ENCODE data around the gene PET117. TPM values are rescaled to one million over a fixed set of nuclear protein-coding genes. Genes with fewer than 3 reads are reported as not detected.
"Not testable (repeated sequence)": the region's sequence is repeated elsewhere in the genome, so short reads cannot be mapped to it uniquely, and the experiment has no call there.

The PET117 gene
- total RNA-seq, 1 donor from 2014 or later, result 6.1 TPM

DNA sequence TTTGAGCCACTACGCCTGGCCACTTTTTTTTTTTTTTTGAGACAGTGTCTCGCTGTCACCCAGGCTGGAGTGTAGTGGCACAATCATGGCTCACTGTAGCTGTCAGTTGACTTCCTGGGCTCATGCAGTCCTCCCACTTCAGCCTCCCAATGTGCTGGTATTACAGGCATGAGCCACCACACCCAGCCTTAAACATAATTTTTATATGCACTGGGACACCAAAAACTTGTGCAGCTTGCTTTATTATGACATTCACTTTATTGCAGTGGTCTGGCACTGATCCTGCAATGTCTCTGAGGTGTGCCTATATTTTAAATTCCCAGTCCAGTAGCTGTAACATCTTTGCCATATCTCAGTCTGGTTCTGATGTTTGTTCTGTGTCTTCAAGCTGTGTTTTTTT lies 34.7 kb downstream of the PET117 start:
- Histone ChIP-seq H3K9me3 (no peaks in the 10 kb centered on the region), H3K4me3 (no peak overlapping the region), H3K4me1 (peaks cover 2% of the 10 kb centered on the region), H3K36me3 (no peaks in the 10 kb centered on the region), H3K27ac (no peak overlapping the region), H3K27me3 (no peaks in the 10 kb centered on the region)
- TF ChIP-seq POLR2A (IDR thresholded peaks at IDR 0.05) (no peak), POLR2AphosphoS5 (IDR thresholded peaks at IDR 0.05; ENCODE audit: insufficient read depth in 1 of 2, low read depth in 1 of 2) (no peak)
- TF ChIP-seq, protein P1, sequence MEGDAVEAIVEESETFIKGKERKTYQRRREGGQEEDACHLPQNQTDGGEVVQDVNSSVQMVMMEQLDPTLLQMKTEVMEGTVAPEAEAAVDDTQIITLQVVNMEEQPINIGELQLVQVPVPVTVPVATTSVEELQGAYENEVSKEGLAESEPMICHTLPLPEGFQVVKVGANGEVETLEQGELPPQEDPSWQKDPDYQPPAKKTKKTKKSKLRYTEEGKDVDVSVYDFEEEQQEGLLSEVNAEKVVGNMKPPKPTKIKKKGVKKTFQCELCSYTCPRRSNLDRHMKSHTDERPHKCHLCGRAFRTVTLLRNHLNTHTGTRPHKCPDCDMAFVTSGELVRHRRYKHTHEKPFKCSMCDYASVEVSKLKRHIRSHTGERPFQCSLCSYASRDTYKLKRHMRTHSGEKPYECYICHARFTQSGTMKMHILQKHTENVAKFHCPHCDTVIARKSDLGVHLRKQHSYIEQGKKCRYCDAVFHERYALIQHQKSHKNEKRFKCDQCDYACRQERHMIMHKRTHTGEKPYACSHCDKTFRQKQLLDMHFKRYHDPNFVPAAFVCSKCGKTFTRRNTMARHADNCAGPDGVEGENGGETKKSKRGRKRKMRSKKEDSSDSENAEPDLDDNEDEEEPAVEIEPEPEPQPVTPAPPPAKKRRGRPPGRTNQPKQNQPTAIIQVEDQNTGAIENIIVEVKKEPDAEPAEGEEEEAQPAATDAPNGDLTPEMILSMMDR (IDR thresholded peaks at IDR 0.05), result no peak
- intact Hi-C loops (cut with DNase I), result no loop called here
- no peak for DNase-seq (ENCODE audit: extremely low spot score in 2 of 2)

DNA sequence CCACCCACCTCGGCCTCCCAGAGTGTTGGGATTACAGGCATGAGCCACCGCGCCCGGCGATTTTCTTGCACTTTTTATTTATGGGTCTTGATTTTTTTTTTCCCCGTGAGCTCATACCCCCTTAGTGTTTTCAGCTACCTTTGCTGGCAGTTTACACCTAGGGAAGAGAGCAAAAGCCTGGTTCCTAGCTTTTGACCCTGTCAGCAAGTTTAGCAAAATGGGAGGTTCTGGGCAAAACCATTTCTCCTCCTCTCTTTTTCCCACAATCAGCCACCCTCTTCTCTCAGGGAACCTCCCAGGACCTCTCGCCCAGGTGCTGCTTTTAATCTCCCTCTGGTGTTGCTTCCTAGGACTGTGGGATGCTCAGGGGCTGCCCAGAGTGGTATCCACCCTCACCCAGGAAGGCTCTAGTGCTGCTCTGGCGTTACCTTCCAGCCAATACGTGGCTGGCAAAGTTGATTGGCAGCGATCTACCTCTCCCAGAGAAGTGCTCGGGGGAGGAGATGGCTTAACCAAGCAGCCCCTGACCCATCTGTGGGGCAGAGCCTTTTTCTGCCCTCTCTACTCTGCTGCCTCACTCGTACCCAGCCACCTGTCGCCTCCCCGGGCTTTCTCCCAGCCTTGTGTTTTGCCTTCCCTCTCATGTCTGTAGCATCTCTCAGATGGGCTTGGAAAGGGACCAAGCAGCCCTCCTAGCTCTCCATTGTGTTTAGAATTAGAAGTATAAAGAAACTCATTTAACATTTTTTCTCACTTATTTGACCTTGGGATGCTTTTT lies 37.4 kb downstream of the PET117 start:
- H3K27me3 ChIP-seq, result no peaks in the 10 kb centered on the region
- H3K4me1 ChIP-seq, result no peaks in the 10 kb centered on the region
- no peak overlapping the region for H3K4me3 ChIP-seq
- intact Hi-C loops (cut with DNase I), result no loop called here
- no peaks in the 10 kb centered on the region for H3K9me3 ChIP-seq
- no peaks in the 10 kb centered on the region for H3K36me3 ChIP-seq
- H3K27ac ChIP-seq, result no peak overlapping the region
- TF ChIP-seq POLR2A (IDR thresholded peaks at IDR 0.05), result no peak
- no peak for TF ChIP-seq POLR2AphosphoS5 (IDR thresholded peaks at IDR 0.05; ENCODE audit: insufficient read depth in 1 of 2, low read depth in 1 of 2)
- TF ChIP-seq, protein P1 (IDR thresholded peaks at IDR 0.05), result no peak
- no peak for DNase-seq (ENCODE audit: extremely low spot score in 2 of 2)

DNA sequence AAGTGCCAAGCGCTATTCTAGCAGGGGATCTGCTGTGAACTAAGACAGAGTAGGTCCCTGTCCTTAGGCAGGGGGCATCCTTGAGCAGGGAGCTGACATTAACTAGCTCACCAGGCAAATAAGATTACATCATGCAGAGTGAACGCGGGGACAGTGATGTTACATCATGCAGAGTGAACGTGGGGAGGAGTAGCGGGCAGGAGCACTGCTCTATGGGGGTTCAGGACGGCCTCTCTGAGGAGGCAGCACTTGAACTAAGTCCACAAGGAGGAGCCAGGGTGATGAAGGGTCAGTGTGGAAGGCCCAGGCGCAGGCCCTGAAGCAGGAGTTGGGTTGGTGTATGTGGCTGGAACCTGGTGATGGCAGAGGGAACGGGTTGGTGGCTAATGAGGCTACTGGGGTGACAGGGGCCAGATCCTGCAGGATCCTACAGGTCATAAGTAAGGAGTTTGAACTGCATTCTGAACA lies 38.7 kb downstream of the PET117 start:
- Histone ChIP-seq H3K27ac (no peak overlapping the region), H3K9me3 (no peaks in the 10 kb centered on the region), H3K36me3 (no peaks in the 10 kb centered on the region), H3K4me3 (no peak overlapping the region), H3K27me3 (no peaks in the 10 kb centered on the region), H3K4me1 (no peaks in the 10 kb centered on the region)
- intact Hi-C loops (cut with DNase I), result no loop called here
- TF ChIP-seq POLR2AphosphoS5 (IDR thresholded peaks at IDR 0.05; ENCODE audit: insufficient read depth in 1 of 2, low read depth in 1 of 2), result no peak
- TF ChIP-seq, protein P1 (IDR thresholded peaks at IDR 0.05), result no peak
- no peak for TF ChIP-seq POLR2A (IDR thresholded peaks at IDR 0.05)
- no peak for DNase-seq (ENCODE audit: extremely low spot score in 2 of 2)

DNA sequence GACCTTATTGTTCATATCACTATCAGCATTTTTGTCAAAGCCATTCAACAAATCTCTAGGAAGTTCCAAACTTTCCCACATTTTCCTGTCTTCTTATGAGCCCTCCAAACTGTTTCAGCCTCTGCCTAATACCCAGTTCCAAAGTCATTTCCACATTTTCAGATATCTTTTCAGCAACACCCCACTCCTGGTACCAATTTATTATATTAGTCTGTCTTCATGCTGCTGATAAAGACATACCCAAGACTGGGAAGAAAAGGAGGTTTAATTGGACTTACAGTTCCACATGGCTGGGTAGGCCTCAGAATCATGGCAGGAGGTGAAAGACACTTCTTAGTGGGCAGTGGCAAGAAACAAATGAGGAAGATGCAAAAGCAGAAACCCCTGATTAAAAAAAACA lies 42.7 kb downstream of the PET117 start:
- H3K9me3 ChIP-seq; H3K27me3 ChIP-seq; H3K4me3 ChIP-seq; intact Hi-C loops (cut with DNase I); DNase-seq (ENCODE audit: extremely low spot score in 2 of 2); H3K27ac ChIP-seq; H3K4me1 ChIP-seq: not testable (repeated sequence)
- H3K36me3 ChIP-seq, result peaks cover 0 to 18% of the 10 kb centered on the region in 2 donors

DNA sequence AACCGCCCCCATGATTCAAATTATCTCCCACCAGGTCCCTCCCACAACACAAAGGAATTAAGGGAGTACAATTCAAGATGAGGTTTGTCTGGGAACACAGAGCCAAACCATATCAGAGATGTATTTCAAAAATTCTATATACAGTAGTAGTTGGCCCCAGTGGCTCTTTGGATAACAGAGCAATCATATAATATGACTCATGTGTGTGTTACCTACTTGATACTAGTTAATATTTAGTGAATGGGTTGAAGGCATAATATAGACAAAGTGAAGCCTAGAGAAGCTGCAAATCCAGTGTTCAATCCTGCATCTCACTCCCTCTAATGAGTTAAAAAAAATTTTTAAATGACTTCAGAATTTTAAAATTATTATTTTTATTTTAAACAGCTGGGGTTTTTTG lies 43.2 kb downstream of the PET117 start:
- intact Hi-C loops (cut with DNase I), result no loop called here
- TF ChIP-seq, protein P1 (IDR thresholded peaks at IDR 0.05), result no peak
- TF ChIP-seq POLR2AphosphoS5 (IDR thresholded peaks at IDR 0.05; ENCODE audit: insufficient read depth in 1 of 2, low read depth in 1 of 2), result no peak
- TF ChIP-seq POLR2A (IDR thresholded peaks at IDR 0.05), result no peak
- no peaks in the 10 kb centered on the region for H3K9me3 ChIP-seq
- no peaks in the 10 kb centered on the region for H3K27me3 ChIP-seq
- H3K4me1 ChIP-seq, result no peaks in the 10 kb centered on the region
- no peak overlapping the region for H3K4me3 ChIP-seq
- peaks cover 0 to 21% of the 10 kb centered on the region in 2 donors for H3K36me3 ChIP-seq
- H3K27ac ChIP-seq, result no peak overlapping the region
- no peak for DNase-seq (ENCODE audit: extremely low spot score in 2 of 2)
